Stimulated activated CD8-positive, alpha-beta memory T cell treated with anti-CD3 and anti-CD28 coated beads, Interleukin-15, amount 100 ng/mL, for 4 hours (primary cell): ENCODE data around the gene AK5.
"Not testable (repeated sequence)": the region's sequence is repeated elsewhere in the genome, so short reads cannot be mapped to it uniquely, and the experiment has no call there.

Source experiments
- DNase-seq, 2 donors: peaks; one replicate each; pipeline ENCODE4 v3.0.0-alpha.2; 2020; ENCODE audit warnings: low read depth in 2 of 2

Gene AK5

DNA sequence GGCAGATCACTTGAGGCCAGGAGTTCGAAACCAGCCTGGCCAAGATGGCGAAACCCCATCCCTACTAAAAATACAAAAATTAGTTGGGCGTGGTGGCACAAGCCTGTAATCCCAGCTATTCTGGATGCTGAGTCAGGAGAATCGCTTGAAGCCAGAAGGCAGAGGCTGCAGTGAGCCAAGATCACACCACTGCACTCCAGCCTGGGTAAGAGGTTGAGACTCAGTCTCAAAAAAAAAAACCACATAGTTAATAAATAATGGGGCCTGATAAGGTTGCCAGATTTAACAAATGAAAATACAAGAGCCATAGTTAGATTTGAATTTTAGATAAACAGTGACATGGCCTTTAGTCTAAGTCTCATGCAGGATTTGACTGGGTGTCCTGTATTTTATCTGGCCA lies 225.0 kb downstream of the AK5 start:
- DNase-seq: no peak

DNA sequence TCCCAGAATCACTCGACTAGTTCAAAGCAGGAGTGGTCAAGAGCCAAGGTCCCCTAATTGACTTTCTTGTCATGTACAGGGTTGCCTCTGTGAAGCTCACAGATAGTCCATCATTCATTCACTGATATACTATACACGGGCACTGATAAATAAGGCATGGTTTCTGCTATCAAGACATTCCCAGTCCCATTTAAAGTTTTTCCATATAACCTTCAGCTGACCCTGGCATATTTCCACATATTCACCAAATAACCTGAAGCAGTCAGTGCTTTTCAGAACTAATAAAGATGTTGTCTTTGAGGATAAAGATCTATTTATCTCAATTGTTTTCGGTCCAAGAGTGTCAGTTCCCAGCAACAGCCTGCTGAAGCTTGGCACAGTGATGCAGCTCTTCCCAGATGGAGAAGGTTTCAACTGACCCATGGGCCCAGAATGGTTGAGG lies 227.3 kb downstream of the AK5 start:
- DNase-seq: no peak

DNA sequence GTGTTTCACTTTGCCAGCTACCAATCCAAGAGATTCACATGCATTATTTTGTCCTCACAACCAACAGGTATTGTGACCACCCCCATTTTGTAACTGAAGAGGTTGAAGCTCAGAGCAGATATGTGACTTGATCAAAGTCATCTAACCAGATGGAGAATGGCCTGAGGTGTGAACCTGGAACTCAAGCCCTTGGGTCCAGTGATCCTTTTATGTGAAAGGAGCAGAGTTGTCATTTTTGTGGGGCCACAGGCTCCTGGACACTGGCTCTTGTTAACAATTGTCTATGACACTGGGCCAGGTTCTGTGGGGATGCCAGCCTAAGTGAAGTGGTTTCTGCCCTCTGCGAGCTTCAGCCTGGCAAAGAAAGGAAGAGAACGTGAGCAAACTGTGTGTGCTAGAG lies 228.1 kb downstream of the AK5 start:
- DNase-seq: no peak

DNA sequence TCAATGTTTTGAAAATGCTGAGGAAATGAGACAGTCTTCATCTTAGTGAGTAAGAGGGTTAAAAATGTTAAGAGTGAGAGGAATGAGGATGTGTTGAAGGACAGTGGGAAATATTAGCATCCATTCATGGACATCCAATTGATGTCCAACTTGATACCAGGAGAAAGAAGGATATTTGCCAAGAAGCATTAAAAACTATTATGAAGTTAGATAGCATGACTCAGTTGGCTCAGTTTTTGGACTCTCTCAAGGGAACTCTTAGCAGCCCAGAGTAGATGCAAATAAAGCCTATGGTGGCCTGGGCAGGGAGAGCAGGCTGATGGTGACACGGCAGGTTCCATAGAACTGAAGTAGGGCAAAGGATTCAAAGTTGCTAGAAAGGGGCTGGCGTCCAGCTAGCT lies 229.6 kb downstream of the AK5 start:
- no peak for DNase-seq

DNA sequence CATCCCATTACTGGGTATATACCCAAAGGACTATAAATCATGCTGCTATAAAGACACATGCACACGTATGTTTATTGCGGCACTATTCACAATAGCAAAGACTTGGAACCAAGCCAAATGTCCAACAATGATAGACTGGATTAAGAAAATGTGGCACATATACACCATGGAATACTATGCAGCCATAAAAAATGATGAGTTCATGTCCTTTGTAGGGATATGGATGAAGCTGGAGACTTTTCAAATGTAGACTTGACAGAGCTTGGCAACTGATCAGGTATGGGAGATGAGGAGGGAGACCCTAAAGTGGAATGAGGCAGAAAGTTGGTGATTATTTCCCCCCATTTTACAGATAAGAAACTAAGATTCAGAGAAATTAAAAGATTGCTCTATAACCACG lies 230.8 kb downstream of the AK5 start:
- DNase-seq: not testable (repeated sequence)

DNA sequence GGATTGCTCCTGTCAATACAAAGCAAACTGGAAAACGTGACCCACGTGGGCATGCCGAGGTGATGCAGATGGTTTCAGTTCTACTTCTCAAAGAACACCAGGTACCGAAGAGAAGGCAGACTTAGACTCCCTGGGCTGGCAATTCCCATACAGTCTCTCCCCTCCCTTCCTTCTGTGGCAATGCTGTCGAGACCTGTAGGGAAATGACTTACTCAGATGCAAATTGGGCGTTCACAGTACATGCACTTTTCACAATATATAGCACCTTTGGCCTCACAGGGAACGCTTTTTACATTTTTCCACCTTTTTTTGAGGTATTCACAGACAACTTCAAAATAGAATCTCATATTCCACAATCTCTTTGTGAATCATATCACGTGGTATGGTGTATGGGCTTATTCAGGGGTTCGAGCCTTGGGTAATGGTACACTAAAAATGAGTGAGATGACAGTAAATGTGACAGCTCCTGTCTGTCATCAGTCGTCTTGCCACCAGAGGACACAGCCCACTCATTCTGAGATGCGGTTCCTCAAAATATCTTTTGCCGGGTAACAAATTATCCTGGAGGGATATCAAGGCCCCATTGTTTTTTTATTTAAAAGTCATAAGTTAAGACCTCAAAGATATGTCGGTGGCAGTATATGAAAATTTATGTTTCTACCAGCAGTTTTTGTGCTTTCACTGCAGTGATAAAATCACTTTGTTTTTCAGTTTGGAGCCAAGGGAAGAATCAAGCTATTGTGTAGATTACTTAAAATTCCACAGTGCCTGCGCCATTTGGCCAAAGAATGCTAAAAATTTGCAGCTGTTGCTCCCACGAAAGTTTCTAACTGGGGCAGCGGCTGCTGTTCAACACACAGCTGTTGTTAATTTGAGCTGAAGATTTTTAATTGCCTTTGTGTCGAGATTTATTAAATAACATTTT lies 232.3 kb downstream of the AK5 start:
- no peak for DNase-seq

DNA sequence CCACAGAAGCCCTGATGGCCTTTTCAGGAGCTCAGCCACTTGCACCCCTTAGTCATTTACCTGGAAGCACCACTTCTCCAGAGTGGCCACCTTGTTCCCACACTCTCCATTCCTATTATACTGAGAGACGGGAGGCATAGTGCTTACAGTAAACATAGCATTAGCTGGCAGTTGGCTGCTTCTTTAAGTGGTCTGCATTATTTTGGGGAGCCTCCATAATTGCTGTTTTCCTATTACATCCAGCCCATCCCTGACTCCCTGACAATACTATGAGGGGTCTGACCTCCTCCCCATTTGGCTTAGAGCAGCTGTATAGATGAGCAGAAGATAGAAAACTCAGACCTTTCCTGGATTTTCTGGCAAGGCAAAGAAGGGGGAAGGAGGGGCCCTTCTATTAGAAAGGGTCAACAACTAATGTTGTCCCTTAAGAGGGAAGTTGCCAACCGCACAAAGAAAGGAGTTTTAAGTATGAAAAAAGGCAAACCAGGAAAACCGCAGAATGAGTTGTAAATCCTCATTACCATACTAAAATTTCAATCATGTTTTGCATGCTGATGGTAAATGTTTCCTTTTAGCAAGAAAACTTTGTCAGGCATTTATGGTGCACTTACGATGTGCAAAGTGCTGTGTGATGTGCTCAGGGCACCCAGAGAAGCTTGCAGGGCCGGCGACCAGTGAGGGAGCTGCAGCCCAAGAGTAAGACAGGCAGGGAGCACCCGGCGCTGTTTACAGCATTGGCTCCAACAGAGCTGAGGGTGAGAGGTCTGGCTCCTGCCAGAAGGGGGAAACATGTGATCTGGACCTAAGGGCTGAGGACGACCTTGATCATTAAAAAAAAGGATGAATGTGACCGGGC lies 233.3 kb downstream of the AK5 start:
- DNase-seq: no peak

DNA sequence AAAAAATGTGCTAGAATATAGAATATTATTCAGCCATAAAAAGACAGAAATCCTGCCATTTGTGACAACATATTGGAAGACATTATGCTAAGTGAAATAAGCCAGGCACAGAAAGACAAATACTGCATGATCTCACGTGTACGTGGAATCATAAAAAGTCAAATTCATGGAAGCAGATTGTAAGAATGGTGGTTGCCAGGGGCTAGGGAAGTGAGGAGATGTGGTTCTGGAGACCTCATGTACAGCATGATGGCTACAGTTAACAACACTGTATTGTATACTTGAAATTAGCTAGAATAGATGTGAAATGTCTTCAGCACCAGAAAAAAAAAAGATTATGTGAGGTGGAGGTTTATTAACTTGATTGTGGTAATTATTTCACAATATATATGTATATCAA lies 234.3 kb downstream of the AK5 start:
- DNase-seq: no peak

DNA sequence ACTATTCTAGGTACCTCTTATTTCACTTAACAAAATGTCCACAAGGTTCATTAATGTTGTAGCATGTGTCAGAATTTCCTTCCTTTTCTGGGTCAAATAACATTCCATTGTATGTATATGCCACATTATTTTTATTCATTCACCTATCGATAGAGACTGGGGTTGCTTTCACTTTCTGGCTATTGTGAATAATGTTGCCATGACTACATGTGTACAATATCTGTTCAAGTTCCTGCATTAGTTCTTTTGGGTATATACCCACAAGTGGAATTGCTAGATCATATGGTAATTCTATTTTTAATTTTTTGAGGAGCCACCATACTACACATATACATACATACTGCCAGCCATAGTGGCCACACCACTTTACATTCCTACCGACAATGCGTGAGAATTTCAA lies 242.2 kb downstream of the AK5 start:
- no peak for DNase-seq

DNA sequence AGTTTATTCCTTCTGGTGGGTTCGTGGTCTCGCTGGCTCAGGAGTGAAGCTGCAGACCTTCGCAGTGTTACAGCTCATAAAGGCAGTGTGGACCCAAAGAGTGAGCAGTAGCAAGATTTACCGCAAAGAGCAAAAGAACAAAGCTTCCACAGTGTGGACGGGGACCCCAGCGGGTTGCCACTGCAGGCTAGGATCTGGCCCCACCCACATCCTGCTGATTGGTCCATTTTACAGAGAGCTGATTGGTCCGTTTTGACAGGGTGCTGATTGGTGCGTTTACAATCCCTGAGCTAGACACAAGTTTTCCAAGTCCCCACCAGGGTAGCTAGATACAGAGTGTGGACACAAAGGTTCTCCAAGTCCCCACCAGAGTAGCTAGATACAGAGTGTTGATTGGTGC lies 249.3 kb downstream of the AK5 start:
- not testable (repeated sequence) for DNase-seq

DNA sequence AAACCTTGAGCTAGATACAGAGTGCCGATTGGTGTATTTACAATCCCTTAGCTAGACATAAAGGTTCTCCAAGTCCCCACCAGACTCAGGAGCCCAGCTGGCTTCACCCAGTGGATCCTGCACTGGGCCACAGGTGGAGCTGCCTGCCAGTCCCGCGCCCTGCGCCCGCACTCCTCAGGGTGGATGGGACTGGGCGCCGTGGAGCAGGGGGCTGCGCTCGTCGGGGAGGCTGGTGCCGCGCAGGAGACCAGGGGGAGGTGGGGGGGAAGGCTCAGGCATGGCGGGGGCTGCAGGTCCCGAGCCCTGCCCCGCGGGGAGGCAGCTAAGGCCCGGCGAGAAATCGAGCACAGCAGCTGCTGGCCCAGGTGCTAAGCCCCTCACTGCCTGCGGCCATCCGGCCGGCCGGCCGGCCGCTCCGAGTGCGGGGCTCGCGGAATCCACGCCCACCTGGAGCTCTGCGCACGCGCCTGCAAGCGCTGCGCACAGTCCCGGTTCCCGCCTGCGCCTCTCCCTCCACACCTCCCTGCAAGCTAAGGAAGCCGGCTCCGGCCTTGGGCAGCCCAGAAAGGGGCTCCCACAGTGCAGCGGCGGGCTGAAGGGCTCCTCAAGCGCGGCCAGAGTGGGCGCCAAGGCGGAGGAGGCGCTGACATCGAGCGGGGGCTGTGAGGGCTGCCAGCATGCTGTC lies 249.9 kb downstream of the AK5 start:
- DNase-seq: not testable (repeated sequence)

DNA sequence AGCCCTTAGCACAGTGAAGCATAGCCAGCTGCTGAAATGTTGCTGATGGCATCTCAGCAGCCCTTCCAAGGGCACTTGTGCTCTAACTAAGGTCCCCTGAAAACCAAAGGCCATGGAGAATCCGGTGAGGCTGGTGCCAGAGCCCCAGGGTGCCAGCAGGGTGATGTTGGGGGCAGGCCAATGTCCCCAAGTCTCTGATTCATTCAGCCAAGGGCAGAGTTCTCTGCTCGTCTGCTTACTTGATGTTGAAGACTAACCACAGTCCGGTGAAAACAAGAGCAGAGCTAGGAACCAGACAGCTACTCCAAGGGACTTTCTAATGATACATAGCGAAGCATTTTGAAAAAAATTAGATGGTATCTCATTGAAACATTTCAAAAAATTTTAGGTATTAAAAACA lies 250.8 kb downstream of the AK5 start:
- no peak for DNase-seq

DNA sequence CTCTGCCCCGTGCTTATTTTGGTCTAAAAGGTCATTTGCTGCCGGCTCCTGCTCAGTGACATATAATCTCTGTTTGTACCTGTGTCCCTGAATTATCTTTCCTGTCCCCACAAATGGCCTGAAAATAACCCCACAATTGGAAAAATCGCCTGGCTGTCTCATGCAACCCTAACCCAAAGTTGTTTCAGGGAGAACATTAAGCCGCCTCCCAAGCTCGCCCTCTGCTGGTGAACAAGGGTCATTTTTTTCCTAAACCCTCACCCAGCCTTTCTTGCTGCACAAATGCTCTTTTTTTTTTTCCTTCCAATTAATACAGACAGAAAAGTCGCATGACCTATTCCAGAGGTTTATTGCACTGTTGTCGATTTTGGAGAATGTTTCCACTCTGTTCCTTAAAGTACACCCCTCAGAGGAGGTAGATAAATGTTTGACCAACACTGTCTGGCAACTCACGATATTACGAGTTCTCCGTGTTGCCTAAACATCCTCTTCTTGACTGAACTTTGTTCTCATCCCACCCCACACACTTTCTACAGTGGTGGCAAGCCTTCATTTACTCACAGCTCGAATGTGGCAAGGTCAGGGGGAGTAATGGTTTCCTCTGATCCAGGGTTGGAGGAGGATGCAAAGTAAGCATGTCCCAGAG lies 252.0 kb downstream of the AK5 start:
- peak; percentile 13 to 15 for DNase-seq

DNA sequence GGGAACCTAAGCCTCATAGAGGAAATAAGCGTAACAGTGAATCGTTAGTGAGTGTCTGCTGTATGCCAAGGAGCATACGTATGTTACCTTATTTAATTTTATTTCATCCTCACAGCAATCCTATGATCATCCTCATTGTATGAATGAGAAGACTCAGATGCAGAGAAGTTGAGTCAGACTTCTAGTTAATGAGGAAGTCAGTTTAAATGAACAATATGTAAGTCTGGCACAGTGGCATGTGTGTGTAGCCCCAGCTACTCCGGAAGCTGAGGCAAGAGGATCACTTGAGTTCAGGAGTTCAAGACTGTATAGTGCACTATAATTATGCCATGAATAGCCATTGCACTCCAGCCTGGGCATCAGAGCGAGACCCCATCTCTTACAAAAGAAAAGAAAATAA lies 252.6 kb downstream of the AK5 start:
- DNase-seq: no peak

DNA sequence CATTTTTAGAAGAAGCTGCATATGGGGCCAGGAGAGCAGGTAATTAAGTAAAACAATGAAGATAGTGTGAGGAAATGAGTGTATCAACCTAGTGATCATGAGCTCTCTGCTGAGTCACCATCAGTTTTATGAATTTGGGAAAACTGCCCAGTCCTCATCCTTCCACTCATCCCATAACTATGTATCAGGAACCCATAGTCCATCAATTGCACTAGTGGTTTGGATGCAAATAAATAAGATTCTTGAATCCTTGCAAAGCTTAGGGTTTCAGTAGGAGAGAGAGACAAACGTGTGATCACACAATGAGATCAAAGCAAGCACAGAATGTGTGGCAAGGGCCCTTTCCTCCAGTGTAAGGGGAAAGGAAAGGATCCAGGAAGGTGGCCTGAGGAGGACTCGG lies 255.0 kb downstream of the AK5 start:
- no peak for DNase-seq

DNA sequence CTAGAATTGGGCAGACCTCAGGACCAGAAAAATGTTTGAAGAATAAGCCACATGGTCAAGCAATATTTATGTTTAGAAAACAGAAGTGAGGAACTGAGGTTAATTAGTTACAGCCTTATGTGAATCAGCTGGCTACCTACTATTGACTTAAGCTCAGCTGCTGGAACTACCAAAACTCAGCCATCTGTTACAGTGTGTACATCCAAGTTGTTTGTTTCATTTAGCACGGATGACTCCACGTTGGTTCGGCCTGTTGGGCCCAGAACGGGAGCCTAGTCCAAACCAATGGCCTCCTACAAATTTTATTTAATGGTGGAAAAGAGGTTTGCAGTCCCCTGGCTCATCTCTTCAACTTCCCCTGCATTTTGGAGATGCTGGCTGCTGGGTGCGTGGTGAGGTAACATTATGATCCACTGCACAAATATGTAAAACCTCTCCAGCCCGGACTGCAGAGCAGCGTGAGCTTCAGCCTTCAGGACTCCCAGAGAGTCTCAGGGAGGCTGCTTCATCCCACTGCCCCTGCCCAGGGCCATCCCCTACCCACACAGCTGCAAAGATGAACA lies 257.2 kb downstream of the AK5 start:
- no peak for DNase-seq

DNA sequence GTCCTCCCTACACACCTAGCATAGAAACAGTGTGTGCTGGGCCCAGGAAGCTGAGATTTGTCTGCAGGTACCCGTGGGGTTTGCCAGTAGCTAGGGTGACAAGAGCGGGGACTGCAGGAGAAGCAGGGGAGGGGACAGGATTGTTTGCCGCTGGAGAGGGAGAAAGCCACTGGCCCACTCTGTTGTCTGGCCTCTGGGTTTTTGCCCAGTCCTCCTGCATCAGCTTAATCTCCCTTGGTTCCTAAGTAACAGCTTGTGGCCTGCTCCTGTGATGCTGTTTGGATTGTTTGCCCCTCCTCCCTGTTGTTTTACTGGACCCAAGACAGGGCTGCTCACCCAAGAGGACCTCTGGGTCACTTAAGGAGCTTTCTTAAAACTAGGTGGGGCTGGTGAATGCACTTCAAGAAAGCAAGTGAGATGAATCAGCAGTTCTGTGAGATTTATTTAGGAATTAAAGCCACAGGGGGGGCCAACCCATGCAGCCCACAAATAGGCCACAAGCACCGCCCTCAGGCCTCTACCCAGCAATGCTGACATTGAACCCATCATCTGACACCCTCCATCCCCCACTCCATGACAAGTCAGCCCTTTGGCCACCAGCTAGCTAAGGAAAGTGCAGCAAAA lies 257.8 kb downstream of the AK5 start:
- no peak for DNase-seq

DNA sequence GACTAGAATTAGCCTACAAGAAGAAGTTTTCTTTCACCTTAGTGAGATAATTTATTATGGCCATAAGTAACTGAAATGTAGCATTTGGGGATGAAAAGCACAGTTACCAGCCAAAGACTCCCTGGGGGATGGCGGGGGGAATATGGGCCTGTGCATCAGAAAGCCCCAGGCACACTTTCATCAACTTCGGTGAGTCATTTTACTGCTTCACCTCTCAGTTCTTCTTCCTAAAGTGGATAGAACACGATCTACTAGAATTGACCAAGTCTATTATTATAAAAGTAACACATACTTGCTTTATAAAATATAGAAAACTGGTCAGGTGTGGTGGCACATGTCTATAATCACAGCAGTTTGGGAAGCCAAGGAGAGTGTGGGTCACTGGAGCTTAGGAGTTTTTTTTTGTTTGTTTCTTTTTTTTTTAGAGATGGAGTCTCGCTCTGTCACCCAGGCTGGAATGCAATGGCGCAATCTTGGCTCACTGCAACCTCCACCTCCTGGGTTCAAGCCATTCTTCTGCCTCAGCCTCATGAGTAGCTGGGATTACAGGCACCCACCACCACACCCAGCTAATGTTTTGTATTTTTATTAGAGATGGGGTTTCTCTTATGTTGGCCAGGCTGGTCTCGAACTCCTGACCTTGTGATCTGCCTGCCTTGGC lies 258.8 kb downstream of the AK5 start:
- no peak for DNase-seq

DNA sequence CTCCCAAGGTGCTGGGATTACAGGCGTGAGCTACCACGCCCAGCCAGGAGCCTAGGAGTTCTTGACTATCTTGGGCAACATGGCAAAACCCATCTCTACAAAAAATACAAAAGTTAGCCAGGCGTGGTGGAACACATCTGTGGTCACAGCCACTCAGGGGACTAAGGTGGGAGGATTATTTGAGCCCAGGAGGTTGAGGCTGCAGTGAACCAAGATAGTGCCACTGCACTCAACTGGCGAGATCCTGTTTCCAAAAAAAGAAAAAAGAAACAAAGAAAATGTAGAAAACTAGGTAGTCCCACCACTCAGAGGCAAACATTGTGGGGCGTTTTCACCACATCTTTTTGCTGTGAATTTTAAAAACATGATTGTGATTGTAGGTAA lies 259.3 kb downstream of the AK5 start:
- DNase-seq: no peak

DNA sequence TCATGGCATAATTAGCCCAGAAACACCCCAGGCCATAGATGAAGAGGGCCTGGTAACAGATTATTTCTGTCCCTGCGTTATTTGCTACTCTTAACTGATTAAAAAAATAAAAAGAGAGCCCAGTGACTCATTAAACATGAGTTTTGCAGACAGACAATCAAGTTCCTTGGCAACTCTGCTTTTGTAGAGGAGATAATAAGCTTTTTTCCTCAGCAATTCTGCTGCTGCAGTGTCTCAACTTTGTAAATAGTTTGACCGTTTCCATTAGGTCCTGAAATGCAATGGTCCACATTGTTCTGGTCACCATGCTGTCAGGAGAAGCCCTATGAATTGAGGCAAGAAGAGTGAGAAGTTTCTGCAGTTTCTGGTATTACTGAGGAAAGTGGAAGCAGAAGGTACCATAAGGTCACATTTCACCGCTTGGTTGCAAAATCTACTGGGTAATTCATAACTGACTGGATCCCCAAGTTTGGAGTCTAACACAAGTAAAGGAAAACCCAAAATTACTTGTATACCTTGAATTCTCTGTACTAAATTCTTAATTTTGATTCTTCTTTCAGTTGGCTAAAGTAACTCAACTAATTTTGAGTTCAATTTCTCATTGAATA lies 261.1 kb downstream of the AK5 start:
- no peak for DNase-seq
